ENCODE measurements around the gene ITPKC.

GRCh38 chr19:40719414-40719894 is 2.5 kb downstream of the ITPKC start:
- no peak for TF ChIP-seq ZBTB7A (IDR thresholded peaks at IDR 0.05; ENCODE audit: low read depth)
- no peak for TF ChIP-seq EP300 (IDR thresholded peaks at IDR 0.05; ENCODE audit: borderline replicate concordance)
- no peak for TF ChIP-seq RAD21 (IDR thresholded peaks at IDR 0.05; ENCODE audit: low read depth)
